Tibial nerve (tissue), 4 donors: ENCODE measurements around the gene PNPO.

Source experiments
- CTCF ChIP-seq, 5 experiments: fragments of 200-600 bp in 3 of 5; fragments of 450-650 bp in 2 of 5; sonication (generic) in 3 of 5; IDR thresholded peaks; one replicate each; pipeline ENCODE4 v1.5.1; 2016 to 2019; ENCODE audit warnings: antibody characterized with exemption in 5 of 5, mild to moderate bottlenecking in 3 of 5, moderate library complexity in 2 of 5
- EP300 ChIP-seq, 2 donors: sonication (generic); formaldehyde crosslinking; IDR thresholded peaks; one replicate each; pipeline ENCODE4 v1.6.1; 2017; ENCODE audit warnings: antibody characterized with exemption in 2 of 2, mild to moderate bottlenecking in 1 of 2
- POLR2A ChIP-seq, 2 donors: fragments of 450-650 bp; IDR thresholded peaks; one replicate each; pipeline ENCODE4 v1.6.1; 2017; ENCODE audit warnings: antibody characterized with exemption in 2 of 2, mild to moderate bottlenecking in 2 of 2, moderate library complexity in 2 of 2

- TF ChIP-seq CTCF (IDR thresholded peaks at IDR 0.05), result no peak
- no peak for TF ChIP-seq POLR2A (IDR thresholded peaks at IDR 0.05)
- no peak for TF ChIP-seq EP300 (IDR thresholded peaks at IDR 0.05)
These were observed 34.4 kb downstream of the PNPO start for GRCh38 chr17:47975823-47976205.
